Stimulated activated naive CD8-positive, alpha-beta T cell treated with anti-CD3 and anti-CD28 coated beads, Interleukin-15, Interleukin-2, amounts not matched to agents 100 ng/mL and 50 ng/mL, for 24 hours (primary cell): ENCODE measurements around the gene SOX11.
A peak's percentile ranks its signal among the peaks of the same experiment; 100 is the strongest.

Source experiments
- H3K27ac Mint-ChIP-seq: one replicate; pipeline ENCODE4 v1.8.0; 2021; ENCODE audit warnings: mild to moderate bottlenecking, mixed read lengths
- H3K27me3 Mint-ChIP-seq: one replicate; pipeline ENCODE4 v1.8.0; 2021; ENCODE audit warnings: mixed read lengths
- H3K36me3 Mint-ChIP-seq: one replicate; pipeline ENCODE4 v1.8.0; 2021; ENCODE audit warnings: low read depth, mixed read lengths
- H3K4me1 Mint-ChIP-seq: one replicate; pipeline ENCODE4 v1.8.0; 2021; ENCODE audit warnings: low read depth, mixed read lengths
- H3K4me3 Mint-ChIP-seq: one replicate; pipeline ENCODE4 v1.8.0; 2021; ENCODE audit warnings: mild to moderate bottlenecking, mixed read lengths
- H3K9me3 Mint-ChIP-seq: one replicate; pipeline ENCODE4 v1.8.0; 2021; ENCODE audit warnings: mixed read lengths

The SOX11 gene

DNA sequence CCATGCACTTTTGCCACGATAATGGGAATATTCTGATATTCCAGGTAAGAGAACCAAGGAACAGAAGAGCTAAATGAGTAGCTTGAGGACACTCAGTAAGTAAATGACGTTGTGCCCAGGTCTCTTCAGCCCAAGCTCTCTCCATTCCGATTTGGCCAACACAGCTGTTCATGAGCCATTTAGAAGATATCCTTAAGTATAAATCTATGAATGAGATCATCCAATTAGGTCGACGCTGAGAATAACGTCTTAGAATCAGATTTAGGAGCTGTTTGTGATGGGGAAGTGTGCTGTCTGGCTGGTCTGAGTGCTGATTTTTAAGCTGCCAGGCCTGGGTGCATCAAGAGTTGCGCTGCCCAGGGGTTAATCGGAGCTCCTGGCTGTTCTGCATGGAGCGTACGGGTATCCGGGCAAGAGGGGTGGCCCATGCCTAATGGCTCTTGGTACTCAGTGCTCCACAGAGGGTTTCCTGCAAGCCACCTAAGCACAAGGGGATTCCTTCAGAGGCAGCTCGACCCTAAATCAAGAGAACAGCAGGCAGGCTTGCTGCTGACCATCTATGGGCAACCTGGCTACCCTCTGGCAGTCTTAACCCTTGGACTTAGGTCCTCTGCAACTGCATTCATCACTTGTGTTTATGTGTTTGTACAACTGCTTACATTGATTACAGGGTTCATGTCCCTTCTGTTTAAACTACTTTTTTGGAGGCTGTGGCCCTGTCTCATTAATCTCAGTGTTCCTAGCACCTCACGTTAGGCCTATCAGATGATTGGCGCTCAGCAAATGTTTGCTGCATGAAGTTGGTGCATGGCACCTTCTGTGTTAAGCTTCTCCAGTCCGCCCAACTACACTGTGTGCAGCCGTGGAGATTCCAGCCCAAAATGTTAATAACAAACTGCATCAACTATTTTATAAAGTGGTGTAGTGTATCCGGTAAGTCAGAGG is 31.9 kb downstream of the SOX11 start:
- Mint-ChIP-seq H3K27me3 (peaks cover 19% of the 10 kb centered on the region), H3K36me3 (no peaks in the 10 kb centered on the region), H3K4me3 (no peak overlapping the region), H3K9me3 (peaks cover 4% of the 10 kb centered on the region), H3K27ac (no peak overlapping the region), H3K4me1 (no peaks in the 10 kb centered on the region)

DNA sequence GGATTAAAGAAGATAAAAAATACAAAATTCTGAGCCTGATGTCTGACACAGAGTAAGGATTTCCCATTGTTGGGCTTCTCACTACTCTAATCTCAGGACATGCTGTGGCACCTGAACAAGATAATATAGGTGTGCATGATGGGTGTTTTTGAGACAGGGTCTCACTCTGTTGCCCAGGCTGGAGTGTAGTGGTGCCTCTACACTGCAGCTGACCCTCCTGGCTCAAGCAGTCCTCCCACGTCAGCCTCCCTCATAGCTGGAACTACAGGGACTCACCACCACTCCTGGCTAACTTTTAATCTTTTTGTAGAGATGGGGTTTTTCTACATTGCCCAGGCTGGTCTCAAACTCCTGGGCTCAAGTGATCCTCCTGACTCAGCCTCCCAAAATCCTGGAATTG is 32.9 kb downstream of the SOX11 start:
- Mint-ChIP-seq H3K36me3 (no peaks in the 10 kb centered on the region), H3K4me3 (no peak overlapping the region), H3K9me3 (peaks cover 4% of the 10 kb centered on the region), H3K4me1 (no peaks in the 10 kb centered on the region), H3K27ac (no peak overlapping the region), H3K27me3 (peaks cover 20% of the 10 kb centered on the region)

DNA sequence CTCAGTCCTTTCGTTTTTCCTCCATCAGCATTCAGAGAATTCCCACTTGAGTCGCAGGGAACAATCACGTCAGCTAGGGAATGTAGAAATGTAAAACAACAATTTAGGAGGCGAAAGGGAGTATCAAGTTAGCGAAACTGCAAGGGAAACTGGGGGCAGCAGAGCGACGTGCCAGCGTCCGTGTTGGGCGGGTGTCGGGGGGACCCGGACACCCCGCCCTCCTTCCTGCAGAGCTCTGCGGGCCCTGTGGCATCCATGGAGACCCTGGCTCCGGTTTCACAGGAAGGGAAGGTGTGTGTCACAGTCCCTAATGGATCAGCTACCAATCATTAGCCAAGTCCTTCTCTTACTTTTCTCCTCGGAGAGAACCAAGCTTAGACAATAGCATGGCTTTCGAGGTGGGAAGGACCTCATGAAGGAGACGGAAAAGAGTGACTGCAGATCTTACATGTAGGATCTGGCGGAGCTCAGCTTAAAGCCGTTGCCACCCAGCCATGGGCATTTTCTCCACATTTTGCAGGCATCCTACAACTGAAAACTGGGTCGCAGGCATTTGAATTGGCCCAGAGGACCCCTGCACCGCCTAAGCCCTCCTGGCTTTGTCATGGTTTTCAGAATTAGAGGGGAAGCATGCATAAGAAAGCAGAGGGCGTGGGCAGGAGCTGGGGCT is 33.7 kb downstream of the SOX11 start:
- peak overlapping the region; percentile 7 for H3K4me3 Mint-ChIP-seq
- no peaks in the 10 kb centered on the region for H3K9me3 Mint-ChIP-seq
- no peaks in the 10 kb centered on the region for H3K4me1 Mint-ChIP-seq
- H3K27ac Mint-ChIP-seq, result no peak overlapping the region
- H3K27me3 Mint-ChIP-seq, result peaks cover 20% of the 10 kb centered on the region
- no peaks in the 10 kb centered on the region for H3K36me3 Mint-ChIP-seq

DNA sequence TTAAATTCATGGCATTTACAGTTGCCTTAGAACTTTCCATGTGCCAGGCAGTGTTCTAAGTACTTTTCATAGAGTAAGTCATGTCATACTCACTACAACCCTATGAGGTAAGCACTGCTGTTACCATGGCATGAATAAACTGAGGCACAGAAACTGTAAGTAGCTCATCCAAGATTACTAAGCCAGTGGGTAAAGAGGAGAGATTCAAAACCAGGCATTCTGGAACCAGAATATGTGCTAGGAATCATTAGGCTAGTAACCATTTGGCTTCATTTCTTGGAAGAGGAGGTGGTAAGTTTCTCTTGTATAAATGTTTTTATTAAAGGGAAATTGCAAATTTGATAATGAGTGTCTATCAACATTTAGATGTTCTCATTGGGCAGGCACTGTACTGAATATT is 35.1 kb downstream of the SOX11 start:
- Mint-ChIP-seq H3K36me3 (no peaks in the 10 kb centered on the region), H3K27me3 (peaks cover 23% of the 10 kb centered on the region), H3K4me3 (no peak overlapping the region), H3K9me3 (no peaks in the 10 kb centered on the region), H3K4me1 (no peaks in the 10 kb centered on the region), H3K27ac (no peak overlapping the region)

DNA sequence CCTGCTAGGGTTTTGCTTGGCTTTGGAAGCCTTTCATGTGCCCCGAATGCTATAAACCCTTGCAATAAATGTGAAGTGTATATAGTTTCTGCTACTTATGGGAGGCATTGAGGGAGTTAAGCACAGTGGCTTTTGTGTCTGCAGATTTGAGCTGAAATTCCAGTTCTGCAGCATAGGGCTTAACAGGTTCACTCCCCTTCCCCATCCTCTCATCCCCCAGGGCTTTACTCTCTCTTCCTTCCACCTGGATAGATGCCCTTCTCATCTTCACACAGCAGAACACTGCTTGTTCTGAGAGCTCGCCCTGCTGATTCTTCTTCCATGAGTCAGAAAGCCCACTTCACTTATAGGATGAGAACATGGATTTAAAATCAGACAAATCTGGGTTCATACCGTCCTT is 37.2 kb downstream of the SOX11 start:
- Mint-ChIP-seq H3K36me3 (no peaks in the 10 kb centered on the region), H3K9me3 (no peaks in the 10 kb centered on the region), H3K27me3 (peaks cover 23% of the 10 kb centered on the region), H3K27ac (no peak overlapping the region), H3K4me3 (no peak overlapping the region), H3K4me1 (no peaks in the 10 kb centered on the region)

DNA sequence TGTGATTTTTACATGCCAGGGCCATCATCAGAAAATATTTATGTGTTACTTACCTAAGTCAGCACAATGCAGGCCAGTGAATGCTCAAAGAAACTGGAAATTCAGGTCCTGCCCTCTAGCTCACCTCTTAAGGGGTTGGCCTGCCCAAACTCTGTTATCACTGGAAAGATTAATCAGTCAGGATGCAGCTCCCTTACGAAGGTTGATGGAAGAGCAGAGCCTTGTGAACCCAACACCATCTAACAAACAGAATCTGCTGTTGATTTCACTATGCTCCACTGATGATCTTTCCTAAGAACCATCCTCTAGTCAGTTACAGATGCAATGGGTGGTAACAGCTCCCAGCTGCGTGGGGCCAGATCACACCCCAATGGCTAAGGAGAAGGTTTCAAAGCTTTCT is 38.2 kb downstream of the SOX11 start:
- Mint-ChIP-seq H3K4me1 (no peaks in the 10 kb centered on the region), H3K27me3 (peaks cover 22% of the 10 kb centered on the region), H3K4me3 (no peak overlapping the region), H3K9me3 (no peaks in the 10 kb centered on the region), H3K27ac (no peak overlapping the region), H3K36me3 (no peaks in the 10 kb centered on the region)

DNA sequence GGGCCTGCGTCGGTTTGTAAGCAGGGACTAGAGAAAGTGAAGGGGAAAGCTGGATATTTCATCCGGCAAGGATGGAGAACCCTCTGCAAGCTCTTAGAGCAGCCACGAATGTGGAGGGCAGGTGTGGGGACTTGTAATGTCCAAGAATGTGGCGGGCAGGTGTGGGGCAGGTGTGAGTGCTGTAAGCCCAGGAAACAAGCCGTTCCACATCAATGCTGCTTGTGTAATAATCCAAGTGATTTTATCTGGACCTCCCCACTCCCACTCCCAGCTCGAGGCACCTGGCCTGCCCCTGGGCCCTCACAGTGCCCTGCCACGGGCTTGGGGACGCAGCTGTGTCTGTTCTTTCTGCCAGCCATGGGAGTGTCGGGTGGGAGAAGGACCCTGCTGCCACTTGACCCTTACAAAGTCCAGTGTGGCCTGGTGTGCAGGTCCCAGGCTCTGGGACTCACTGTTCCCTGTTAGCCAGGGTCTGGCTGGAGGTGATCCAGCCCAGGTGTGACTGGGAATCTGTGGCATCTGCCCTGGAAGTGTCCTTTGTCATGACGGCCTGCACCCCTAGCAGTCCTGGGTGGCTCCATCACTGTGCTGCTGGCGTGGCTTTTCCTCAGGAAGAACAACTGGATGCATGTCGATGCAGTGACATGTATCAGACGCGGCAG is 42.8 kb downstream of the SOX11 start:
- no peak overlapping the region for H3K4me3 Mint-ChIP-seq
- H3K9me3 Mint-ChIP-seq, result no peaks in the 10 kb centered on the region
- H3K4me1 Mint-ChIP-seq, result no peaks in the 10 kb centered on the region
- H3K36me3 Mint-ChIP-seq, result no peaks in the 10 kb centered on the region
- no peak overlapping the region for H3K27ac Mint-ChIP-seq
- H3K27me3 Mint-ChIP-seq, result peaks cover 3% of the 10 kb centered on the region

DNA sequence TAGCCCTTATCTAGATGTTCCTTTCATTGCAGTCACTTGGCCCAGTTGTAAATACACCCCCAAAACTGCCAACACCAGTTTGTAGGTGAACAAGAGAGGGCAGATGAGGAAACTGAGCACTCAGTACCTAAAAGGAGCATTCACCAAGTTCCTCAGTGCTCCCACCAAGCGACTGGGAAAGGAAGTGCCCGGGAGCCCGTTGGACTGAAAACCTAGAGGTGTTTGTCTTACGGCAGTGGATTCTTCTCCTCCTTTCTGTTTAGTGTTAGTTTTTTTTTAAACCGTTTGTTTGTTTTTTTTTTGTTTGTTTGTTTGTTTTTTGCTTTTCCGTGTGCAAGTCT is 43.3 kb downstream of the SOX11 start:
- Mint-ChIP-seq H3K27me3 (peaks cover 3% of the 10 kb centered on the region), H3K4me3 (no peak overlapping the region), H3K4me1 (no peaks in the 10 kb centered on the region), H3K27ac (no peak overlapping the region), H3K9me3 (no peaks in the 10 kb centered on the region), H3K36me3 (no peaks in the 10 kb centered on the region)

DNA sequence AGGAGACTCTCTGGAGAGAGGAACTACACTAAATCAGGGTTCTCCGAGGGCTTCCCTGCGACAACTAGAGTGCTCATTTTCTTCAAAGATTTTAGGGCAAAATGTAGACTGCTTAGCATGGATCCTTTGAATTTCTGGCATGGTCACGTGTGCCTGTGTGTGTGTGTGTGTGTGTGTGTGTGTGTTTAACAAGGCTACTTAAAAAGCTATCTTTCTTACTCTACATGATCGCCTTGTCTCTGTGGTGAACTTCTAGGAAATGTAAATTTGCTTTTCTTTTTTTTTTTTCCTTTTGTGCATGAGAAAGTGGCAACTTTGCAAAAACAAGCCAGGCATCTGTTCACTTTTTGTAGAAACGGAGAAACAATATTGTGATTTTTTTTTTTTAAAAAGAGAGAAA is 43.9 kb downstream of the SOX11 start:
- Mint-ChIP-seq H3K27ac (no peak overlapping the region), H3K27me3 (peaks cover 3% of the 10 kb centered on the region), H3K9me3 (no peaks in the 10 kb centered on the region), H3K36me3 (no peaks in the 10 kb centered on the region), H3K4me3 (no peak overlapping the region), H3K4me1 (no peaks in the 10 kb centered on the region)

DNA sequence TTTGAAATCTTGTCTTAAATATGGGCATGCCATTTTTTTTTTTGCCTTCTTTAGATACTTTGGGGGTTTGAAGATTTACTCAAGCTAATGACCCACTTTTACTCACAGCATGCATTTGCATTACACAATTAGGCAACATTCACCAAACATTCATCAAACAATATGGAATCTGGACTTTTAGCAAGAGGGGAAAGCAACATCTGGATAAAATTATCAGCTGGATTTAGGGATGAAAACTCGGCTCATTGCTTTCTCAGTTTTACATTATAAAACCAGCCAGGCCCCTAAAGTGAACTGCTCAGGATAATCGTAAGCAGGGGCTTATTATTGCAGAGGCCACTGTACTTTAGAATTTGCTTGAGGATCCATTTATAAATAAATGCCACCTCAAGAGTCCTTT is 44.7 kb downstream of the SOX11 start:
- H3K27me3 Mint-ChIP-seq, result no peaks in the 10 kb centered on the region
- H3K4me3 Mint-ChIP-seq, result no peak overlapping the region
- H3K4me1 Mint-ChIP-seq, result no peaks in the 10 kb centered on the region
- no peak overlapping the region for H3K27ac Mint-ChIP-seq
- no peaks in the 10 kb centered on the region for H3K9me3 Mint-ChIP-seq
- no peaks in the 10 kb centered on the region for H3K36me3 Mint-ChIP-seq

DNA sequence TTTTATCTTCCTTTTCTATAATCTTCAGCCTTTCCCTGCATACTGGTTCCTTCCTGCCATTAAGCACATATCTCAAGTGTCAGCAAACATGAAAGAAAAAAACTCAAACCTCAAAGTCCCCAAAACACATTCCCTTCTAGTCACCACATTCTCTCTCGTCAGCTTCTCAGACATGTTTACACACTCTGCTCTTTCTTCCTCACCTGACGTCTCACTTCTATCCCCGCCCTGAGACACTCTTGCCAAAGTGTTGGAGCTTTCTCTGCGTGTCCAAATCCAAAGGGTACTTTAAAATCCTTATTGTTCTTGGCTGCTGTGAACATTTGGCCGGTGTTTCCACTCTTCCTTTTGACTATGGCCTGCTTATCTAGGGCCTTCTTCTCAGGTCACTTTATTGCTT is 47.9 kb downstream of the SOX11 start:
- H3K9me3 Mint-ChIP-seq, result no peaks in the 10 kb centered on the region
- no peaks in the 10 kb centered on the region for H3K4me1 Mint-ChIP-seq
- H3K36me3 Mint-ChIP-seq, result no peaks in the 10 kb centered on the region

DNA sequence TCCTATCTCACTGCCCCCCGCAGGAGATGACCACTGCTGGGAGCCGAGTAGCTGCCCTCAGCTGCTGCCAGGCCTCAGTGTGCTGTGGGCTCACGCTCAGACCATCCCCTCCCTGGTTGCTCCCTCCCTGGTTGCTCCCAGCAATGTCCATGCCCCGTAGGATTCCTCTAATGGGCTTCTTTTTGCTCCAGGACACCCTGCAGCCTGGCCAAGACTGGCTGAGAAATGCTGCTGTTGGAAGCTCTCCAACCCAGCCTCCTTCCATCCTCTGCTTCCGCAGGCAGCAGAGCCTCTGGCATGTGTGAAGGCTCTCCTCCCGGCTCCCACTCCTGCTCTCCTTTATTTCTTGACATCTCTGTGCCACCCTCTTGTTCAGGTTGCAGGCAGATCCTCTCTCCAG is 48.6 kb downstream of the SOX11 start:
- H3K4me3 Mint-ChIP-seq, result no peak overlapping the region
- H3K27ac Mint-ChIP-seq, result no peak overlapping the region
- H3K36me3 Mint-ChIP-seq, result no peaks in the 10 kb centered on the region
- no peaks in the 10 kb centered on the region for H3K4me1 Mint-ChIP-seq
- no peaks in the 10 kb centered on the region for H3K9me3 Mint-ChIP-seq
- no peaks in the 10 kb centered on the region for H3K27me3 Mint-ChIP-seq

More for the DNA sequence above, 47.9 kb downstream of the SOX11 start:
- H3K27ac Mint-ChIP-seq, result no peak overlapping the region
- H3K27me3 Mint-ChIP-seq, result no peaks in the 10 kb centered on the region
- no peak overlapping the region for H3K4me3 Mint-ChIP-seq

DNA sequence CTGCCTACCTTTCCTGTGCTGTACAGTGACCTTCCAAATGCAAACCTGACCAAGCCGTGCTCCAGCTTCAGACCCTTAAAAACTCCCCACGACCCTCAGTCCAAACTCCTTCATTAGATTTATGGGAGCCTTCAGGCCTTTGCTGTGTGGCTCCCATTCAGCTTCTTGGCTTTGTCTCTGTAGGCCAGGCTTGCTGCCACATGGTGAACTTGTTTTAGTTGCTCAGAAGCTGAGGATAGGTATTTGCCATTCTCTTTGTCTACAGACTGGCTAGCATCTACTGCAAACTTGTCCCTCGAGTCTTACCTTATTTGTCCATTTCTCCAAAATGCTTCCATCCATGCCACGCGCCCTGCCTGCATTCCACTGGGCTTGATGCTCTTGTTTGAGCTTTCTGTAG is 49.1 kb downstream of the SOX11 start:
- Mint-ChIP-seq H3K9me3 (no peaks in the 10 kb centered on the region), H3K27ac (no peak overlapping the region), H3K36me3 (no peaks in the 10 kb centered on the region), H3K4me1 (no peaks in the 10 kb centered on the region), H3K27me3 (no peaks in the 10 kb centered on the region), H3K4me3 (no peak overlapping the region)

DNA sequence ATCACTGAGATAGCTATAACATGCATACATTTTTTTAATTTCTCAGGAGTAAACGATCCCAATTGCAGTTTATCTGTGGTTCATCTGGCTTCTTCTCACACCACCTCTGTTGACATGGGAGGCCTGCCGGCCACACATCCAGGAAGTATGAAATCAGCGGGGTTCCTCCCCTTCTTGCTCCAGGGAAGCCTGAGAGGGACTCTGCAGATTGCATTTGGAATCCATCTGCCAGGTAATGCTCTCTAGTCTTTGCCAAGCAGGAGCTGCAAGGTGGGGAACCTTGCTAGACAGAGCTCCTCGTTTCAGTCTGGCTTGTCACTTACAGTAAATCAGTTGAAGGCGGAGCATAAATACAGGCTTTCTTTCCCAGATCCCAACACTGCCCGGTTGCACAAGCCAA is 49.9 kb downstream of the SOX11 start:
- H3K9me3 Mint-ChIP-seq, result no peaks in the 10 kb centered on the region
- H3K36me3 Mint-ChIP-seq, result no peaks in the 10 kb centered on the region
- no peaks in the 10 kb centered on the region for H3K4me1 Mint-ChIP-seq
- H3K4me3 Mint-ChIP-seq, result no peak overlapping the region
- H3K27me3 Mint-ChIP-seq, result no peaks in the 10 kb centered on the region
- H3K27ac Mint-ChIP-seq, result no peak overlapping the region

DNA sequence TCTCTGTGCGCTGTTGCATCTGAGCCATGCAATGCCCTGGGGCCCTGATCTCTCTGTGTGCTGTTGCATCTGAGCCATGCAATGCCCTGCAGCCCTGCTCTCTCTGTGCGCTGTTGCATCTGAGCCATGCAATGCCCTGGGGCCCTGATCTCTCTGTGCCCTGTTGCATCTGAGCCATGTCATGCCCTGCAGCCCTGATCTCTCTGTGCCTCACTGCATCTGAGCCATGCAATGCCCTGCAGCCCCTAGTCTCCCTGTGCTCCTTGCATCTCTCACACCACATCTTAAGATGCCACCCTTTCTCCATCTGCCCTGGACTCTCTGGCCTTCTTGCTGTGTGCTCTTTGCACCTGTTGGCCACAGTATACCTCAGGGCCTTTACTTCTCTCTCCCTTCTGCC is 56.2 kb downstream of the SOX11 start:
- peaks cover 4% of the 10 kb centered on the region for H3K9me3 Mint-ChIP-seq
- H3K4me3 Mint-ChIP-seq, result no peak overlapping the region
- H3K36me3 Mint-ChIP-seq, result no peaks in the 10 kb centered on the region
- H3K27ac Mint-ChIP-seq, result no peak overlapping the region
- H3K27me3 Mint-ChIP-seq, result no peaks in the 10 kb centered on the region
- H3K4me1 Mint-ChIP-seq, result no peaks in the 10 kb centered on the region
